ENCODE data around the gene FKBP7. TPM values are rescaled to one million over a fixed set of nuclear protein-coding genes. Genes with fewer than 3 reads are reported as not detected.
A peak's percentile ranks its signal among the peaks of the same experiment; 100 is the strongest.

FKBP7 gene
- total and polyA plus RNA-seq, 2 of the 13 experiments (the other 11 are each of a cell fraction or from before 2014, with no cell fraction given), result 12.4 to 14.8 TPM

DNA sequence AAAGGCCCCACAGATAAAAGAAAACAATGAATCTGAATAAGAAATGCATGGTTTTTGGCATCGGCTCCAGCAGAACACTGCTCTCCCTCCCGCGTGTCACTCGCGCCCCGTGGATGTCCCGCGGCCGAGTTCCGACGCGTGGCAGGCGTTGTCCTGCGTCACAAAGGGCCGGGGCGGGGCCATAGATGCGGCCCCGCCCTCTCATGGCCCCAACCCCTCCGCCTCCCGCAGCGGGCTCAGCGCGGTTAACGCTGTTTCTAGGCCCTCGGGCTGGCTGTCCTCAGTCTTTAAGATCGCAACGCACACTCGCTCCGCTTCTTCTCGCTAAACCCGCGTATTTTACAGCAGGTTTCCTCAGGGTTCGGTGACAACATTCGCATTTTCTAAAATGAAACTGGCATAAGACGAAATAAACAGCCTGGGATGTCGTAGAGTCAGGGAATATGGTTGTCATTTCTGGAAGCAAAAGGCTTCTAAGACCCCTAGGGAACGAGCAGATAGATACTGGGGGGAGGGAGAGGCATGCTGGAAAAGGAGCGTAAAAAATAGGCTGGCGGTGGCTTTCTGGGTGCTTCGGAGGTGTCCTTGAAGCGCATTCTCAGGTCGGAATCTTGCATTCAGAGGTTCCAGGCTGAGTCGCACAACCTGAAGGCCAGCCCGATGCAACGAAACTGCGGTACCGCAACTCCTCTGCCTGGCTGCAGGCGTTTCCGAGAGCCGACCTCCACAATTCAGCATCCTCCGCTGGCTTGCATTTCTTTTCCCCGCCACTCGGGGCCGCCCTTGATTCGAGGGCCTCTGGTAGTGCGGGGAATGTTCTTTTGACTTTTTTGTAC is at the start of gene FKBP7 (continued):
- TF ChIP-seq, protein P1, sequence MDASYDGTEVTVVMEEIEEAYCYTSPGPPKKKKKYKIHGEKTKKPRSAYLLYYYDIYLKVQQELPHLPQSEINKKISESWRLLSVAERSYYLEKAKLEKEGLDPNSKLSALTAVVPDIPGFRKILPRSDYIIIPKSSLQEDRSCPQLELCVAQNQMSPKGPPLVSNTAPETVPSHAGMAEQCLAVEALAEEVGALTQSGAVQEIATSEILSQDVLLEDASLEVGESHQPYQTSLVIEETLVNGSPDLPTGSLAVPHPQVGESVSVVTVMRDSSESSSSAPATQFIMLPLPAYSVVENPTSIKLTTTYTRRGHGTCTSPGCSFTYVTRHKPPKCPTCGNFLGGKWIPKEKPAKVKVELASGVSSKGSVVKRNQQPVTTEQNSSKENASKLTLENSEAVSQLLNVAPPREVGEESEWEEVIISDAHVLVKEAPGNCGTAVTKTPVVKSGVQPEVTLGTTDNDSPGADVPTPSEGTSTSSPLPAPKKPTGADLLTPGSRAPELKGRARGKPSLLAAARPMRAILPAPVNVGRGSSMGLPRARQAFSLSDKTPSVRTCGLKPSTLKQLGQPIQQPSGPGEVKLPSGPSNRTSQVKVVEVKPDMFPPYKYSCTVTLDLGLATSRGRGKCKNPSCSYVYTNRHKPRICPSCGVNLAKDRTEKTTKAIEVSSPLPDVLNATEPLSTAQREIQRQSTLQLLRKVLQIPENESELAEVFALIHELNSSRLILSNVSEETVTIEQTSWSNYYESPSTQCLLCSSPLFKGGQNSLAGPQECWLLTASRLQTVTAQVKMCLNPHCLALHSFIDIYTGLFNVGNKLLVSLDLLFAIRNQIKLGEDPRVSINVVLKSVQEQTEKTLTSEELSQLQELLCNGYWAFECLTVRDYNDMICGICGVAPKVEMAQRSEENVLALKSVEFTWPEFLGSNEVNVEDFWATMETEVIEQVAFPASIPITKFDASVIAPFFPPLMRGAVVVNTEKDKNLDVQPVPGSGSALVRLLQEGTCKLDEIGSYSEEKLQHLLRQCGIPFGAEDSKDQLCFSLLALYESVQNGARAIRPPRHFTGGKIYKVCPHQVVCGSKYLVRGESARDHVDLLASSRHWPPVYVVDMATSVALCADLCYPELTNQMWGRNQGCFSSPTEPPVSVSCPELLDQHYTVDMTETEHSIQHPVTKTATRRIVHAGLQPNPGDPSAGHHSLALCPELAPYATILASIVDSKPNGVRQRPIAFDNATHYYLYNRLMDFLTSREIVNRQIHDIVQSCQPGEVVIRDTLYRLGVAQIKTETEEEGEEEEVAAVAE (CRISPR knock-in tag; IDR thresholded peaks at IDR 0.05; ENCODE audit: borderline replicate concordance), result no peak; the same call in 1 of the 2 replicates
- TF ChIP-seq MAFK (conservative IDR thresholded peaks at IDR 0.05 in 1 of 2, IDR thresholded peaks at IDR 0.05 in 1 of 2; ENCODE audit: low read length in 2 of 2) (no peak), ZNF562 (CRISPR knock-in tag; IDR thresholded peaks at IDR 0.05; ENCODE audit: borderline replicate concordance) (no peak), RNF2 (conservative IDR thresholded peaks at IDR 0.05; ENCODE audit: low read depth) (no peak), ZNF382 (CRISPR knock-in tag; IDR thresholded peaks at IDR 0.05; ENCODE audit: borderline replicate concordance) (no peak), EEA1 (CRISPR knock-in tag; IDR thresholded peaks at IDR 0.05; ENCODE audit: borderline replicate concordance) (0 out of 2 replicates have a peak, but pooled peaks have one; percentile 59), ZNF550 (CRISPR knock-in tag; IDR thresholded peaks at IDR 0.05; ENCODE audit: borderline replicate concordance) (no peak; the same call in 1 of the 2 replicates), MTF1 (CRISPR knock-in tag; IDR thresholded peaks at IDR 0.05) (no peak), PHF8 (CRISPR knock-in tag; IDR thresholded peaks at IDR 0.05) (peak; percentile 98), NCOA2 (CRISPR knock-in tag; IDR thresholded peaks at IDR 0.05) (no peak; the same call in none of the 2 replicates), ZNF501 (CRISPR knock-in tag; IDR thresholded peaks at IDR 0.05) (peak; percentile 98), HMG20B (CRISPR knock-in tag; conservative IDR thresholded peaks at IDR 0.05) (0 out of 2 replicates have a peak, but pooled peaks have one; percentile 14)
- TF ChIP-seq, protein P2, sequence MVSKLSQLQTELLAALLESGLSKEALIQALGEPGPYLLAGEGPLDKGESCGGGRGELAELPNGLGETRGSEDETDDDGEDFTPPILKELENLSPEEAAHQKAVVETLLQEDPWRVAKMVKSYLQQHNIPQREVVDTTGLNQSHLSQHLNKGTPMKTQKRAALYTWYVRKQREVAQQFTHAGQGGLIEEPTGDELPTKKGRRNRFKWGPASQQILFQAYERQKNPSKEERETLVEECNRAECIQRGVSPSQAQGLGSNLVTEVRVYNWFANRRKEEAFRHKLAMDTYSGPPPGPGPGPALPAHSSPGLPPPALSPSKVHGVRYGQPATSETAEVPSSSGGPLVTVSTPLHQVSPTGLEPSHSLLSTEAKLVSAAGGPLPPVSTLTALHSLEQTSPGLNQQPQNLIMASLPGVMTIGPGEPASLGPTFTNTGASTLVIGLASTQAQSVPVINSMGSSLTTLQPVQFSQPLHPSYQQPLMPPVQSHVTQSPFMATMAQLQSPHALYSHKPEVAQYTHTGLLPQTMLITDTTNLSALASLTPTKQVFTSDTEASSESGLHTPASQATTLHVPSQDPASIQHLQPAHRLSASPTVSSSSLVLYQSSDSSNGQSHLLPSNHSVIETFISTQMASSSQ (IDR thresholded peaks at IDR 0.05; ENCODE audit: low read depth), result no peak
- TF ChIP-seq, protein P2 (CRISPR knock-in tag; IDR thresholded peaks at IDR 0.05; ENCODE audit: borderline replicate concordance), result 0 out of 2 replicates have a peak, but pooled peaks have one; percentile 34
- TF ChIP-seq, protein P3, sequence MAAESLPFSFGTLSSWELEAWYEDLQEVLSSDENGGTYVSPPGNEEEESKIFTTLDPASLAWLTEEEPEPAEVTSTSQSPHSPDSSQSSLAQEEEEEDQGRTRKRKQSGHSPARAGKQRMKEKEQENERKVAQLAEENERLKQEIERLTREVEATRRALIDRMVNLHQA (CRISPR knock-in tag; IDR thresholded peaks at IDR 0.05), result no peak
- TF ChIP-seq, protein P4, sequence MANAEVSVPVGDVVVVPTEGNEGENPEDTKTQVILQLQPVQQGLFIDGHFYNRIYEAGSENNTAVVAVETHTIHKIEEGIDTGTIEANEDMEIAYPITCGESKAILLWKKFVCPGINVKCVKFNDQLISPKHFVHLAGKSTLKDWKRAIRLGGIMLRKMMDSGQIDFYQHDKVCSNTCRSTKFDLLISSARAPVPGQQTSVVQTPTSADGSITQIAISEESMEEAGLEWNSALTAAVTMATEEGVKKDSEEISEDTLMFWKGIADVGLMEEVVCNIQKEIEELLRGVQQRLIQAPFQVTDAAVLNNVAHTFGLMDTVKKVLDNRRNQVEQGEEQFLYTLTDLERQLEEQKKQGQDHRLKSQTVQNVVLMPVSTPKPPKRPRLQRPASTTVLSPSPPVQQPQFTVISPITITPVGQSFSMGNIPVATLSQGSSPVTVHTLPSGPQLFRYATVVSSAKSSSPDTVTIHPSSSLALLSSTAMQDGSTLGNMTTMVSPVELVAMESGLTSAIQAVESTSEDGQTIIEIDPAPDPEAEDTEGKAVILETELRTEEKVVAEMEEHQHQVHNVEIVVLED (CRISPR knock-in tag; IDR thresholded peaks at IDR 0.05; ENCODE audit: borderline replicate concordance), result peak; percentile 75
